Measurements from ENCODE around the gene INO80E. TPM values are rescaled to one million over a fixed set of nuclear protein-coding genes. Genes with fewer than 3 reads are reported as not detected.

Gene INO80E
- total and polyA plus RNA-seq, 3 experiments from 2014 or later: 6.5 to 123 (median 121) TPM

GRCh38 chr16:29978081-29978480 lies 18.0 kb upstream of the INO80E start:
- Mint-ChIP-seq H3K4me3 (peak overlapping the region in 1 of 7 donors; percentile 70), H3K27ac (peak overlapping the region in 3 of 8 donors; percentile 6 to 37 (median 18)), H3K4me1 (peaks cover 33 to 38% (median 33%) of the 10 kb centered on the region in 3 donors), H3K27me3 (no peaks in the 10 kb centered on the region), H3K36me3 (peaks cover 0 to 71% (median 12%) of the 10 kb centered on the region in 3 donors), H3K9me3 (no peaks in the 10 kb centered on the region)
- Histone ChIP-seq H3K36me3 (ENCODE audit: insufficient read depth, low read length) (peaks cover 45% of the 10 kb centered on the region), H3K9me3 (ENCODE audit: low read length) (no peaks in the 10 kb centered on the region), H3K27ac (ENCODE audit: low read depth, low read length) (no peak overlapping the region), H3K27me3 (ENCODE audit: insufficient read depth, low read length, poor library complexity, severe bottlenecking) (no peaks in the 10 kb centered on the region), H3K4me1 (ENCODE audit: insufficient read depth, low read length) (peaks cover 28% of the 10 kb centered on the region), H3K4me3 (ENCODE audit: low read length) (no peak overlapping the region)
- DNase-seq: no peak
- POLR2A ChIA-PET: no interaction called here
- CTCF ChIA-PET: no interaction called here

- ChIA-PET CTCF (no interaction called here), POLR2A (no interaction called here)
- Histone ChIP-seq H3K27ac (ENCODE audit: low read depth, low read length) (no peak overlapping the region), H3K4me3 (ENCODE audit: low read length) (no peak overlapping the region), H3K9me3 (ENCODE audit: low read length) (no peaks in the 10 kb centered on the region), H3K4me1 (ENCODE audit: insufficient read depth, low read length) (peaks cover 26% of the 10 kb centered on the region), H3K36me3 (ENCODE audit: insufficient read depth, low read length) (peaks cover 52% of the 10 kb centered on the region), H3K27me3 (ENCODE audit: insufficient read depth, low read length, poor library complexity, severe bottlenecking) (no peaks in the 10 kb centered on the region)
- peaks cover 0 to 76% (median 16%) of the 10 kb centered on the region in 3 donors for H3K36me3 Mint-ChIP-seq
- H3K4me3 Mint-ChIP-seq: no peak overlapping the region
- H3K27ac Mint-ChIP-seq: peak overlapping the region in 2 of 8 donors; percentile 18 to 87
- peaks cover 28 to 33% (median 29%) of the 10 kb centered on the region in 3 donors for H3K4me1 Mint-ChIP-seq
- no peaks in the 10 kb centered on the region for H3K9me3 Mint-ChIP-seq
- no peaks in the 10 kb centered on the region for H3K27me3 Mint-ChIP-seq
- no peak for DNase-seq
Observed at GRCh38 chr16:29978564-29979270, 17.3 kb upstream of the INO80E start.

DNA sequence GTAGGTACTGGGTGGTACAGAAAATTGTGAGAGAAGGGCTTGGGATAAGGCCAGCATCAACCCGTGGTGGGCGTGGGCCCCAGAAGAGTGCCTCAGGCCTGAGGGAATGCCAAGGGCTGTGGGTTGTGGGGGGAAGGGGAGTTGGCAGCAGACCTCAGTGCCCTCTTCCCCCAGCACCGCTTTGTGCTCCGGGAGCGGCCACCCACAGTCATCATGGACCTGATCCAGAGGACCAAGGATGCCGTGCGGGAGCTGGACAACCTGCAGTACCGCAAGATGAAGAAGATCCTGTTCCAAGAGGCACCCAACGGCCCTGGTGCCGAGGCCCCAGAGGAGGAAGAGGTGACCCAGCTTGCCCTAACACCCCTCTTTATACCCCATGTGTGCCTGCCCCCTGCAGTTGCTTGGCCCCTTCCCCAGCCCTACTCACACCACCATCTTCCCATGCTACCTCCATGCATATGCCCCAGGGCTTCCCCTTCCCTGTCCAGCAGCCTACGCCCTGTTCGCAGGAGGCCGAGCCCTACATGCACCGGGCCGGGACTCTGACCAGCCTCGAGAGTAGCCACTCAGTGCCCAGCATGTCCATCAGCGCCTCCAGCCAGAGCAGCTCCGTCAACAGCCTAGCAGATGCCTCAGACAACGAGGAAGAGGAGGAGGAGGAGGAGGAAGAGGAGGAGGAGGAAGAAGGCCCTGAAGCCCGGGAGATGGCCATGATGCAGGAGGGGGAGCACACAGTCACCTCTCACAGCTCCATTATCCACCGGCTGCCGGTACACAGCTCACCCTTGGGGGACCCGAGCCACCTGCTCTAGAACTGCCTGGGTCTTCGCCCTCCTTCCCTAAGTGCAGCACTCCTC lies 13.3 kb upstream of the INO80E start:
- POLR2A ChIA-PET: no interaction called here

DNA sequence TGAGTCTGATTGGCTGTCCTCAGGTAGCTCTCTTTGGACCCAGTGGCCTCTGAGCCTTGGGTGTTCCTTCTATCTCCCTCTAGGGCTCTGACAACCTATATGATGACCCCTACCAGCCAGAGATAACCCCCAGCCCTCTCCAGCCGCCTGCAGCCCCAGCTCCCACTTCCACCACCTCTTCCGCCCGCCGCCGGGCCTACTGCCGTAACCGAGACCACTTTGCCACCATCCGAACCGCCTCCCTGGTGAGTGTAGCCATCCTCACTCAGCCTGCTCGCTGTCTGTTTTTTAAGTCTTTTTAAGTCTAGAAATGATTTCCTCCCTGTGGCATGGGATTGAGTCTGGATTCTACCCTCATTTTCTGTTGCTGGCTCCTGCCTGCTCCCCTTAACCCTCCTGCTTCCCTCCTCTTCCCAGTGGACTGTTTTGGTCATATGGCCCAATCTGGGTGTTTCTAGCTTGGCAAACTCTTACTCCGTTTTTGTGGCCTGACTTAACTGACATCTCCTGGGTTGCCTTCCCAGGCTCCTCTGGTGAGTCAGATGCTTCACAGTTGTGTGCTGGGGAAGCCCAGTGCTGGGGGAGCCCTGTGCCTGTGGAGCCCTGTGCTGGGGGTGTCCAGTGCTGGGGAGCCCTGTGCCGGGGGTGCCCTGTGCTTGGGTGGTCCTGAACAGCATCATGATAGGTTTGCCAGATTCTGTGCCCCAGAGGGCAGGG lies 12.5 kb upstream of the INO80E start:
- POLR2A ChIA-PET: no interaction called here

More for the DNA sequence above, 13.3 kb upstream of the INO80E start:
- Mint-ChIP-seq H3K27ac (peak overlapping the region in 1 of 8 donors; percentile 56), H3K9me3 (no peaks in the 10 kb centered on the region), H3K36me3 (peaks cover 0 to 91% (median 22%) of the 10 kb centered on the region in 3 donors), H3K4me1 (no peaks in the 10 kb centered on the region), H3K4me3 (no peak overlapping the region), H3K27me3 (no peaks in the 10 kb centered on the region)
- peak in 1 of 5 donors; percentile 37 for DNase-seq
- CTCF ChIA-PET: no interaction called here
- Histone ChIP-seq H3K4me1 (ENCODE audit: insufficient read depth, low read length) (no peaks in the 10 kb centered on the region), H3K4me3 (ENCODE audit: low read length) (no peak overlapping the region), H3K36me3 (ENCODE audit: insufficient read depth, low read length) (peaks cover 74% of the 10 kb centered on the region), H3K27me3 (ENCODE audit: insufficient read depth, low read length, poor library complexity, severe bottlenecking) (no peaks in the 10 kb centered on the region), H3K27ac (ENCODE audit: low read depth, low read length) (no peak overlapping the region), H3K9me3 (ENCODE audit: low read length) (no peaks in the 10 kb centered on the region)

GRCh38 chr16:29984137-29984763 lies 11.8 kb upstream of the INO80E start:
- Mint-ChIP-seq H3K4me3 (no peak overlapping the region), H3K4me1 (no peaks in the 10 kb centered on the region), H3K27ac (no peak overlapping the region), H3K9me3 (no peaks in the 10 kb centered on the region), H3K36me3 (peaks cover 4 to 90% (median 23%) of the 10 kb centered on the region in 3 donors), H3K27me3 (no peaks in the 10 kb centered on the region)
- Histone ChIP-seq H3K27ac (ENCODE audit: low read depth, low read length) (no peak overlapping the region), H3K27me3 (ENCODE audit: insufficient read depth, low read length, poor library complexity, severe bottlenecking) (no peaks in the 10 kb centered on the region), H3K4me1 (ENCODE audit: insufficient read depth, low read length) (no peaks in the 10 kb centered on the region), H3K9me3 (ENCODE audit: low read length) (no peaks in the 10 kb centered on the region), H3K36me3 (ENCODE audit: insufficient read depth, low read length) (peaks cover 61% of the 10 kb centered on the region), H3K4me3 (ENCODE audit: low read length) (no peak overlapping the region)
- POLR2A ChIA-PET: no interaction called here
- no peak for DNase-seq
- CTCF ChIA-PET: no interaction called here

More for the DNA sequence above, 12.5 kb upstream of the INO80E start:
- CTCF ChIA-PET: no interaction called here
- DNase-seq: peak in 1 of 5 donors; percentile 41
- peaks cover 67% of the 10 kb centered on the region for H3K36me3 ChIP-seq (ENCODE audit: insufficient read depth, low read length)
- H3K27ac ChIP-seq (ENCODE audit: low read depth, low read length): no peak overlapping the region
- H3K27ac Mint-ChIP-seq: peak overlapping the region in 1 of 8 donors; percentile 56
- H3K4me1 ChIP-seq (ENCODE audit: insufficient read depth, low read length): no peaks in the 10 kb centered on the region
- peak overlapping the region in 1 of 7 donors; percentile 51 for H3K4me3 Mint-ChIP-seq
- H3K9me3 Mint-ChIP-seq: no peaks in the 10 kb centered on the region
- no peaks in the 10 kb centered on the region for H3K9me3 ChIP-seq (ENCODE audit: low read length)
- H3K36me3 Mint-ChIP-seq: peaks cover 0 to 91% (median 22%) of the 10 kb centered on the region in 3 donors
- H3K4me3 ChIP-seq (ENCODE audit: low read length): no peak overlapping the region
- no peaks in the 10 kb centered on the region for H3K27me3 Mint-ChIP-seq
- no peaks in the 10 kb centered on the region for H3K27me3 ChIP-seq (ENCODE audit: insufficient read depth, low read length, poor library complexity, severe bottlenecking)
- H3K4me1 Mint-ChIP-seq: no peaks in the 10 kb centered on the region

DNA sequence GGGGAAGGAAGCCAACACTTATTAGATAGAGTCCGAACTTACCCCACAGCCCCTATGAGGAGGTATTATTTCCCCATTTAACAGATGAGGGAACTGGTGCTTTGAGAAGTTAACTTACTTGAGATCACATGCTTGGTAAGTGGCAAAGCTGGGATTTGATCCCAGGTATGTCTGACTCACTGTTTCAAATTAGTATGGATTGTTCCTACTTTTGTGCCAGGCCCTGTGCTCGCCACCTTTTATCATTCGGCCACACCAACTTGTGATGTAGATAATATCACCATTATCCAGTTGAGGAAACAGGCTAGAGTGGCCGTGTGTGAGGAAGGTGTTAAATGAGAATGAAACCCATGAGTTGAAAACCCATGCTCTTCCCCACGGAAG lies 11.3 kb upstream of the INO80E start:
- H3K36me3 ChIP-seq (ENCODE audit: insufficient read depth, low read length): peaks cover 60% of the 10 kb centered on the region
- DNase-seq: no peak
- no peaks in the 10 kb centered on the region for H3K9me3 ChIP-seq (ENCODE audit: low read length)
- CTCF ChIA-PET: interaction anchor here (1.2 kb wide), 1 partner anchor 136 kb away, joined by 3 read pairs; no protein-coding TSS in a partner anchor
- no peaks in the 10 kb centered on the region for H3K4me1 ChIP-seq (ENCODE audit: insufficient read depth, low read length)
- POLR2A ChIA-PET: no interaction called here
- H3K36me3 Mint-ChIP-seq: peaks cover 6 to 90% (median 20%) of the 10 kb centered on the region in 3 donors
- H3K27ac ChIP-seq (ENCODE audit: low read depth, low read length): no peak overlapping the region
- no peak overlapping the region for H3K4me3 ChIP-seq (ENCODE audit: low read length)
- no peaks in the 10 kb centered on the region for H3K4me1 Mint-ChIP-seq
- peak overlapping the region in 1 of 8 donors; percentile 17 for H3K27ac Mint-ChIP-seq
- H3K27me3 Mint-ChIP-seq: no peaks in the 10 kb centered on the region
- H3K4me3 Mint-ChIP-seq: no peak overlapping the region
- H3K27me3 ChIP-seq (ENCODE audit: insufficient read depth, low read length, poor library complexity, severe bottlenecking): no peaks in the 10 kb centered on the region
- H3K9me3 Mint-ChIP-seq: no peaks in the 10 kb centered on the region

GRCh38 chr16:29985271-29985811 lies 10.7 kb upstream of the INO80E start:
- no peaks in the 10 kb centered on the region for H3K9me3 ChIP-seq (ENCODE audit: low read length)
- H3K27ac ChIP-seq (ENCODE audit: low read depth, low read length): no peak overlapping the region
- Mint-ChIP-seq H3K4me3 (no peak overlapping the region), H3K4me1 (no peaks in the 10 kb centered on the region), H3K36me3 (peaks cover 6 to 90% (median 20%) of the 10 kb centered on the region in 3 donors), H3K27me3 (no peaks in the 10 kb centered on the region), H3K9me3 (no peaks in the 10 kb centered on the region), H3K27ac (peak overlapping the region in 2 of 8 donors; percentile 21 to 43)
- H3K4me1 ChIP-seq (ENCODE audit: insufficient read depth, low read length): no peaks in the 10 kb centered on the region
- peak in 1 of 5 donors; percentile 33 for DNase-seq
- peaks cover 57% of the 10 kb centered on the region for H3K36me3 ChIP-seq (ENCODE audit: insufficient read depth, low read length)
- no peak overlapping the region for H3K4me3 ChIP-seq (ENCODE audit: low read length)
- H3K27me3 ChIP-seq (ENCODE audit: insufficient read depth, low read length, poor library complexity, severe bottlenecking): no peaks in the 10 kb centered on the region
- CTCF ChIA-PET: interaction anchor here (1.0 to 1.2 kb wide), 2 partner anchors 12 to 136 kb away, joined by 3 to 4 read pairs; partner anchors contain the start of gene TAOK2
- POLR2A ChIA-PET: interaction anchor here (1.3 to 1.5 kb wide), 2 partner anchors 10 to 22 kb away, joined by 3 to 4 read pairs; partner anchors contain the start of gene HIRIP3

All from CD8-positive, alpha-beta memory T cell (primary cell).